Measurements from ENCODE around the gene ATXN1L. TPM values are rescaled to one million over a fixed set of nuclear protein-coding genes. Genes with fewer than 3 reads are reported as not detected.

ATXN1L gene
- total and polyA plus RNA-seq, 12 donors: 6.0 to 24.2 (median 18.0) TPM

- no peak for TF ChIP-seq CTCF (IDR thresholded peaks at IDR 0.05)
- Histone ChIP-seq H3K27me3 (no peaks in the 10 kb centered on the region), H3K36me3 (peaks cover 0 to 10% (median 0%) of the 10 kb centered on the region in 9 donors), H3K9me3 (no peaks in the 10 kb centered on the region), H3K27ac (peak overlapping the region; percentile 88 to 100 (median 96)), H3K4me1 (peaks cover 6 to 56% (median 53%) of the 10 kb centered on the region in 9 donors), H3K4me3 (peak overlapping the region; percentile 77 to 97 (median 87))
- intact Hi-C loops (cut with DNase I): loop anchor here in 7 of 10 donors (1.0 to 10.0 kb wide), 6 partner anchors 36 to 91 kb away; partner anchors contain the start of gene AP1G1 (in 5 of the 7)
- ATAC-seq (peak; percentile 14 to 66 (median 37)), DNase-seq (peak; percentile 29 to 50)
- 1% methylated on average over 42 to 44 of the region's 44 CpGs for WGBS, 2 donors
Observed at GRCh38 chr16:71895679-71896365, 50.0 kb downstream of the ATXN1L start.

GRCh38 chr16:71896764-71897368, 51.1 kb downstream of the ATXN1L start:
- no peaks in the 10 kb centered on the region for H3K27me3 ChIP-seq
- H3K9me3 ChIP-seq: no peaks in the 10 kb centered on the region
- WGBS, 2 donors: 47% methylated on average over 15 of the region's 15 CpGs
- H3K4me1 ChIP-seq: peaks cover 6 to 67% (median 62%) of the 10 kb centered on the region in 9 donors
- peak overlapping the region in 9 of 10 donors; percentile 77 to 97 (median 86) for H3K4me3 ChIP-seq
- TF ChIP-seq CTCF (IDR thresholded peaks at IDR 0.05): no peak
- intact Hi-C loops (cut with DNase I): loop anchor here in 4 of 10 donors (5.0 to 10.0 kb wide), 4 partner anchors 35 to 92 kb away; partner anchors contain the start of gene AP1G1 (in 2 of the 4)
- H3K36me3 ChIP-seq: peaks cover 0 to 10% (median 0%) of the 10 kb centered on the region in 9 donors
- ATAC-seq: no peak
- DNase-seq: no peak
- H3K27ac ChIP-seq: peak overlapping the region in 7 of 10 donors; percentile 94 to 100 (median 97)

- intact Hi-C loops (cut with DNase I): loop anchor here in 4 of 10 donors (5.0 to 10.0 kb wide), 4 partner anchors 33 to 94 kb away; partner anchors contain the start of gene AP1G1 (in 2 of the 4)
Observed at GRCh38 chr16:71899171-71899570, 53.4 kb downstream of the ATXN1L start.

More at GRCh38 chr16:71899171-71899570, 53.4 kb downstream of the ATXN1L start:
- peak overlapping the region in 1 of 10 donors; percentile 8 for H3K4me3 ChIP-seq
- no peaks in the 10 kb centered on the region for H3K9me3 ChIP-seq
- DNase-seq (no peak), ATAC-seq (no peak)
- no peaks in the 10 kb centered on the region for H3K27me3 ChIP-seq
- peak overlapping the region in 2 of 10 donors; percentile 44 to 60 for H3K27ac ChIP-seq
- H3K4me1 ChIP-seq: peaks cover 6 to 83% (median 75%) of the 10 kb centered on the region in 9 donors
- peaks cover 0 to 13% (median 0%) of the 10 kb centered on the region in 9 donors for H3K36me3 ChIP-seq
- no peak for TF ChIP-seq CTCF (IDR thresholded peaks at IDR 0.05)
- 99% methylated on average over 4 of the region's 4 CpGs for WGBS, 2 donors

Measured in heart right ventricle (tissue), 16 donors.